Breast epithelium (tissue), 4 donors: Measurements from ENCODE around the gene SNAPC4. TPM values are rescaled to one million over a fixed set of nuclear protein-coding genes. Genes with fewer than 3 reads are reported as not detected.

ENCODE experiments used
- DNase-seq, 2 donors: peaks; one replicate each; pipeline ENCODE4 v3.0.0-alpha.2; 2019; ENCODE audit warnings: low spot score in 2 of 2
- H3K27ac ChIP-seq, 2 donors: fragments of 200-600 bp; sonication (generic) in 1 of 2; one replicate each; pipeline ENCODE4 v1.5.1; 2016 to 2019; ENCODE audit warnings: mild to moderate bottlenecking in 1 of 2
- H3K27me3 ChIP-seq, 2 donors: fragments of 200-600 bp; sonication (generic) in 1 of 2; one replicate each; pipeline versions ENCODE4 v1.5.1 to v1.6.0; 2017 to 2019; ENCODE audit warnings: control low read depth in 1 of 2, mild to moderate bottlenecking in 1 of 2
- H3K36me3 ChIP-seq: fragments of 200-600 bp; one replicate; pipeline ENCODE4 v1.5.1; 2019
- H3K4me1 ChIP-seq, 2 donors: fragments of 200-600 bp; sonication (generic); one replicate each; pipeline ENCODE4 v1.5.1; 2016 to 2019; ENCODE audit warnings: control low read depth in 1 of 2
- H3K4me3 ChIP-seq, 3 donors: fragments of 200-600 bp; sonication (generic); 1 replicate in 2 of 3; 2 replicates in 1 of 3; pipeline ENCODE4 v1.5.1; 2016 to 2019; ENCODE audit warnings: mild to moderate bottlenecking in 3 of 3, moderate library complexity in 2 of 3
- H3K9me3 ChIP-seq, 2 donors: fragments of 200-600 bp; sonication (generic) in 1 of 2; one replicate each; pipeline ENCODE4 v1.5.1; 2016 to 2019; ENCODE audit warnings: control low read depth in 1 of 2
- CTCF ChIP-seq, 3 donors: fragments of 450-650 bp; IDR thresholded peaks; one replicate each; pipeline ENCODE4 v1.5.1; 2016 to 2017; ENCODE audit warnings: antibody characterized with exemption in 3 of 3, mild to moderate bottlenecking in 3 of 3, moderate library complexity in 3 of 3
- POLR2A ChIP-seq: fragments of 450-650 bp; IDR thresholded peaks from one replicate; pipeline ENCODE4 v1.6.1; 2016; ENCODE audit warnings: antibody characterized with exemption, mild to moderate bottlenecking, moderate library complexity
- POLR2AphosphoS5 ChIP-seq, 3 donors: sonication (generic); formaldehyde crosslinking; IDR thresholded peaks; one replicate each; pipeline ENCODE4 v1.6.1; 2017; ENCODE audit warnings: antibody characterized with exemption in 3 of 3
- intact Hi-C: fragments of 100-400 bp; cut with DNase I; formaldehyde crosslinking; loops from one replicate; pipeline ENCODE4 v1.15.1; 2023; ENCODE audit warnings: low total_unique reads
- total RNA-seq, 3 donors: library from RNA; depleted of rRNA; stranded (reverse); fragments of >200 nt; gene quantifications; one replicate each; pipeline ENCODE4 v1.1.0, GENCODE V29; 2016

The SNAPC4 gene
- total RNA-seq, 3 donors from 2014 or later = 4.6 to 7.5 (median 6.7) TPM

GRCh38 chr9:136391737-136392537, 8.0 kb downstream of the SNAPC4 start:
- no peak for DNase-seq
- TF ChIP-seq CTCF (IDR thresholded peaks at IDR 0.05) (no peak), POLR2A (no peak), POLR2AphosphoS5 (IDR thresholded peaks at IDR 0.05) (no peak)
- Histone ChIP-seq H3K27me3 (no peaks in the 10 kb centered on the region), H3K36me3 (peaks cover 5% of the 10 kb centered on the region), H3K27ac (no peak overlapping the region), H3K9me3 (no peaks in the 10 kb centered on the region), H3K4me3 (no peak overlapping the region), H3K4me1 (no peaks in the 10 kb centered on the region)
- intact Hi-C loops = no loop called here

DNA sequence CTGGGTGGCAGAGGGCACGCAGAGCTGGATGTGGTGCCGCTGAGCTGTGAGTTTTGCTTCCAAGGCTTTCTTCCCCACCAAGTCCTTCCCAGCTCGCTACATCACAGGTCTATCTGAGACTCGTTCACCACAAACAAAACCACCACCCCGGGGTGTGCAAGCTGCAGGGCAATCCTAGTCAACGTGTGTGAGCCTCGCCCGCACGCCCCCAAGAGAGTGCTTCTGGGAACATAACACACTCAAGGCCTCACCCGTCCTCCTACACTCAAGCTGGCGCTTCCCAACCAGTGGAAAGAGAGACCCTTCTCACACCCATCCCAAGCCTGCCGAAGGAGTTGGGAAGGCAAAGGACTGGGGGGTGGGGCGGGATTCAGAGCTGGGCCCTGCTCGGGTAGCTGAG, 10.6 kb downstream of the SNAPC4 start:
- Histone ChIP-seq H3K27me3 (no peaks in the 10 kb centered on the region), H3K36me3 (peaks cover 5% of the 10 kb centered on the region), H3K4me3 (no peak overlapping the region), H3K27ac (no peak overlapping the region), H3K9me3 (no peaks in the 10 kb centered on the region), H3K4me1 (no peaks in the 10 kb centered on the region)
- intact Hi-C loops = no loop called here
- no peak for TF ChIP-seq POLR2A
- no peak for TF ChIP-seq POLR2AphosphoS5 (IDR thresholded peaks at IDR 0.05)
- TF ChIP-seq CTCF (IDR thresholded peaks at IDR 0.05) = no peak
- no peak for DNase-seq

- Histone ChIP-seq H3K4me1 (no peaks in the 10 kb centered on the region), H3K9me3 (no peaks in the 10 kb centered on the region), H3K36me3 (peaks cover 5% of the 10 kb centered on the region), H3K27ac (no peak overlapping the region), H3K27me3 (no peaks in the 10 kb centered on the region), H3K4me3 (no peak overlapping the region)
- TF ChIP-seq CTCF (IDR thresholded peaks at IDR 0.05) = no peak
- TF ChIP-seq POLR2A = no peak
- TF ChIP-seq POLR2AphosphoS5 (IDR thresholded peaks at IDR 0.05) = no peak
- intact Hi-C loops = no loop called here
- DNase-seq = no peak
Measured at GRCh38 chr9:136387217-136387616, 12.8 kb downstream of the SNAPC4 start.

GRCh38 chr9:136386018-136386417, 14.0 kb downstream of the SNAPC4 start:
- intact Hi-C loops = no loop called here
- Histone ChIP-seq H3K27ac (no peak overlapping the region), H3K9me3 (no peaks in the 10 kb centered on the region), H3K4me3 (no peak overlapping the region), H3K27me3 (no peaks in the 10 kb centered on the region), H3K36me3 (no peaks in the 10 kb centered on the region), H3K4me1 (no peaks in the 10 kb centered on the region)
- TF ChIP-seq CTCF (IDR thresholded peaks at IDR 0.05) = no peak
- TF ChIP-seq POLR2A = no peak
- no peak for TF ChIP-seq POLR2AphosphoS5 (IDR thresholded peaks at IDR 0.05)
- no peak for DNase-seq

GRCh38 chr9:136385015-136385414, 15.0 kb downstream of the SNAPC4 start:
- Histone ChIP-seq H3K9me3 (no peaks in the 10 kb centered on the region), H3K4me3 (no peak overlapping the region), H3K4me1 (no peaks in the 10 kb centered on the region), H3K27me3 (no peaks in the 10 kb centered on the region), H3K27ac (no peak overlapping the region), H3K36me3 (no peaks in the 10 kb centered on the region)
- TF ChIP-seq POLR2AphosphoS5 (IDR thresholded peaks at IDR 0.05) = no peak
- TF ChIP-seq POLR2A = no peak
- TF ChIP-seq CTCF (IDR thresholded peaks at IDR 0.05) = no peak
- no peak for DNase-seq
- intact Hi-C loops = no loop called here
